ENCODE data around the gene BLNK. TPM values are rescaled to one million over a fixed set of nuclear protein-coding genes. Genes with fewer than 3 reads are reported as not detected.

BLNK gene
- total and polyA plus RNA-seq, 9 of the 15 experiments (the other 6 are each of a cell fraction or from before 2014, with no cell fraction given), result not detected

DNA sequence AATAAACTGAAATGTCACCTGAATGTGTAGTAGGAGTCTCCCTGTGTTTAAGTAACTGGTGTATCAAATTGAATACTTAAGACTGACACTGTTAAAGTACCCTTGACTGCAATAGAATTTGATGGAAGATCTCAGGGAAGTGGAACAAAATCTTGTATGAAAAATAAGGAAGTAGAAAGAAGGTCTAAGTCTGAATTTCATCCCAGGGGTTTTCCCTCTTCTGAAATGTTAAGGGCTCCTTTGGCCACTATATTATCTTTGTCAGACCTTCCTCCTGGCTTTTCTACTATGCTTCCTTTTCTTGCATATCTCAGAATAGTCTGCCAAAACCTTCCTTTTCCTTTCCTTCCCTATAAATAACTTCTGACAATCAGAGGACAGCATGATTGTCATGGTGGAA, 59.6 kb downstream of the BLNK start:
- peaks cover 10 to 38% of the 10 kb centered on the region in 2 experiments; a peak in 4 of 5 replicates for H3K27me3 ChIP-seq (ENCODE audit: control insufficient read depth in 2 of 2, insufficient read depth in 2 of 2, low read length in 2 of 2)
- no peaks in the 10 kb centered on the region for H3K9me3 ChIP-seq (replicated peaks; ENCODE audit: control insufficient read depth, insufficient read depth, low read depth, low read length)
- H2AFZ ChIP-seq (ENCODE audit: low read depth, low read length), result no peak overlapping the region
- H3K4me1 ChIP-seq (replicated peaks in 1 of 2; ENCODE audit: control insufficient read depth in 2 of 2, insufficient read depth in 2 of 2, low read length in 2 of 2), result no peaks in the 10 kb centered on the region
- CTCF ChIA-PET (ENCODE audit: low intra/inter-chr PET ratio), result no interaction called here
- H3K9me1 ChIP-seq (ENCODE audit: control insufficient read depth, insufficient read depth, low read length), result no peaks in the 10 kb centered on the region
- no peaks in the 10 kb centered on the region for H4K20me1 ChIP-seq (replicated peaks; ENCODE audit: control insufficient read depth, insufficient read depth, low read length)
- H3K27ac ChIP-seq (ENCODE audit: extremely low read depth, low read depth, low read length), result no peak overlapping the region
- H3K9ac ChIP-seq (ENCODE audit: insufficient read depth in 1 of 2, low read depth in 2 of 2, low read length in 2 of 2), result no peak overlapping the region
- intact Hi-C loops (cut with micrococcal nuclease) (no loop called here), in situ Hi-C loops (cut with MboI) (no loop called here)
- DNase-seq (ENCODE audit: extremely low read depth in 1 of 4, low spot score in 3 of 4) (no peak), FAIRE-seq (no peak), ATAC-seq (no peak)
- H3K79me2 ChIP-seq (ENCODE audit: control insufficient read depth, insufficient read depth, low read length), result no peaks in the 10 kb centered on the region
- no peak overlapping the region for H3K4me2 ChIP-seq (ENCODE audit: insufficient read depth, low read length)
- H3K4me3 ChIP-seq, result no peak overlapping the region
- POLR2A ChIA-PET, result no interaction called here
- BruUV-seq (replicated peaks), result no TSS peak
- H3K36me3 ChIP-seq (ENCODE audit: control insufficient read depth, insufficient read depth, low read length), result no peaks in the 10 kb centered on the region
- TF ChIP-seq, protein P1, sequence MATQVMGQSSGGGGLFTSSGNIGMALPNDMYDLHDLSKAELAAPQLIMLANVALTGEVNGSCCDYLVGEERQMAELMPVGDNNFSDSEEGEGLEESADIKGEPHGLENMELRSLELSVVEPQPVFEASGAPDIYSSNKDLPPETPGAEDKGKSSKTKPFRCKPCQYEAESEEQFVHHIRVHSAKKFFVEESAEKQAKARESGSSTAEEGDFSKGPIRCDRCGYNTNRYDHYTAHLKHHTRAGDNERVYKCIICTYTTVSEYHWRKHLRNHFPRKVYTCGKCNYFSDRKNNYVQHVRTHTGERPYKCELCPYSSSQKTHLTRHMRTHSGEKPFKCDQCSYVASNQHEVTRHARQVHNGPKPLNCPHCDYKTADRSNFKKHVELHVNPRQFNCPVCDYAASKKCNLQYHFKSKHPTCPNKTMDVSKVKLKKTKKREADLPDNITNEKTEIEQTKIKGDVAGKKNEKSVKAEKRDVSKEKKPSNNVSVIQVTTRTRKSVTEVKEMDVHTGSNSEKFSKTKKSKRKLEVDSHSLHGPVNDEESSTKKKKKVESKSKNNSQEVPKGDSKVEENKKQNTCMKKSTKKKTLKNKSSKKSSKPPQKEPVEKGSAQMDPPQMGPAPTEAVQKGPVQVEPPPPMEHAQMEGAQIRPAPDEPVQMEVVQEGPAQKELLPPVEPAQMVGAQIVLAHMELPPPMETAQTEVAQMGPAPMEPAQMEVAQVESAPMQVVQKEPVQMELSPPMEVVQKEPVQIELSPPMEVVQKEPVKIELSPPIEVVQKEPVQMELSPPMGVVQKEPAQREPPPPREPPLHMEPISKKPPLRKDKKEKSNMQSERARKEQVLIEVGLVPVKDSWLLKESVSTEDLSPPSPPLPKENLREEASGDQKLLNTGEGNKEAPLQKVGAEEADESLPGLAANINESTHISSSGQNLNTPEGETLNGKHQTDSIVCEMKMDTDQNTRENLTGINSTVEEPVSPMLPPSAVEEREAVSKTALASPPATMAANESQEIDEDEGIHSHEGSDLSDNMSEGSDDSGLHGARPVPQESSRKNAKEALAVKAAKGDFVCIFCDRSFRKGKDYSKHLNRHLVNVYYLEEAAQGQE (IDR thresholded peaks at IDR 0.05; ENCODE audit: borderline replicate concordance), result no peak
- TF ChIP-seq, protein P1 (CRISPR knock-in tag; IDR thresholded peaks at IDR 0.05; ENCODE audit: low read depth), result no peak
- TF ChIP-seq ZNF551 (CRISPR knock-in tag; IDR thresholded peaks at IDR 0.05), result no peak
- no peak for TF ChIP-seq POLR2A (conservative IDR thresholded peaks at IDR 0.05)
- no peak for TF ChIP-seq NFE2 (IDR thresholded peaks at IDR 0.05; ENCODE audit: low read depth)
- no peak for TF ChIP-seq ZNF347 (CRISPR knock-in tag; IDR thresholded peaks at IDR 0.05; ENCODE audit: low read depth)
- TF ChIP-seq, protein P2, sequence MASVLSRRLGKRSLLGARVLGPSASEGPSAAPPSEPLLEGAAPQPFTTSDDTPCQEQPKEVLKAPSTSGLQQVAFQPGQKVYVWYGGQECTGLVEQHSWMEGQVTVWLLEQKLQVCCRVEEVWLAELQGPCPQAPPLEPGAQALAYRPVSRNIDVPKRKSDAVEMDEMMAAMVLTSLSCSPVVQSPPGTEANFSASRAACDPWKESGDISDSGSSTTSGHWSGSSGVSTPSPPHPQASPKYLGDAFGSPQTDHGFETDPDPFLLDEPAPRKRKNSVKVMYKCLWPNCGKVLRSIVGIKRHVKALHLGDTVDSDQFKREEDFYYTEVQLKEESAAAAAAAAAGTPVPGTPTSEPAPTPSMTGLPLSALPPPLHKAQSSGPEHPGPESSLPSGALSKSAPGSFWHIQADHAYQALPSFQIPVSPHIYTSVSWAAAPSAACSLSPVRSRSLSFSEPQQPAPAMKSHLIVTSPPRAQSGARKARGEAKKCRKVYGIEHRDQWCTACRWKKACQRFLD (CRISPR knock-in tag; IDR thresholded peaks at IDR 0.05), result no peak
- TF ChIP-seq TCF7 (IDR thresholded peaks at IDR 0.05; ENCODE audit: borderline replicate concordance), result no peak
- TF ChIP-seq MAFF (IDR thresholded peaks at IDR 0.05; ENCODE audit: low read length), result no peak
- TF ChIP-seq ZNF311 (CRISPR knock-in tag; IDR thresholded peaks at IDR 0.05), result no peak
- TF ChIP-seq, protein P3, sequence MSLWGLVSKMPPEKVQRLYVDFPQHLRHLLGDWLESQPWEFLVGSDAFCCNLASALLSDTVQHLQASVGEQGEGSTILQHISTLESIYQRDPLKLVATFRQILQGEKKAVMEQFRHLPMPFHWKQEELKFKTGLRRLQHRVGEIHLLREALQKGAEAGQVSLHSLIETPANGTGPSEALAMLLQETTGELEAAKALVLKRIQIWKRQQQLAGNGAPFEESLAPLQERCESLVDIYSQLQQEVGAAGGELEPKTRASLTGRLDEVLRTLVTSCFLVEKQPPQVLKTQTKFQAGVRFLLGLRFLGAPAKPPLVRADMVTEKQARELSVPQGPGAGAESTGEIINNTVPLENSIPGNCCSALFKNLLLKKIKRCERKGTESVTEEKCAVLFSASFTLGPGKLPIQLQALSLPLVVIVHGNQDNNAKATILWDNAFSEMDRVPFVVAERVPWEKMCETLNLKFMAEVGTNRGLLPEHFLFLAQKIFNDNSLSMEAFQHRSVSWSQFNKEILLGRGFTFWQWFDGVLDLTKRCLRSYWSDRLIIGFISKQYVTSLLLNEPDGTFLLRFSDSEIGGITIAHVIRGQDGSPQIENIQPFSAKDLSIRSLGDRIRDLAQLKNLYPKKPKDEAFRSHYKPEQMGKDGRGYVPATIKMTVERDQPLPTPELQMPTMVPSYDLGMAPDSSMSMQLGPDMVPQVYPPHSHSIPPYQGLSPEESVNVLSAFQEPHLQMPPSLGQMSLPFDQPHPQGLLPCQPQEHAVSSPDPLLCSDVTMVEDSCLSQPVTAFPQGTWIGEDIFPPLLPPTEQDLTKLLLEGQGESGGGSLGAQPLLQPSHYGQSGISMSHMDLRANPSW (CRISPR knock-in tag; IDR thresholded peaks at IDR 0.05), result no peak

All from K562 (cell line).